ENCODE measurements around the gene UCN3. TPM values are rescaled to one million over a fixed set of nuclear protein-coding genes. Genes with fewer than 3 reads are reported as not detected.
"Not testable (repeated sequence)": the region's sequence is repeated elsewhere in the genome, so short reads cannot be mapped to it uniquely, and the experiment has no call there.

UCN3 gene
- total RNA-seq, 1 experiment from 2014 or later, result not detected

GRCh38 chr10:5365928-5366327 is 1.2 kb downstream of the UCN3 start:
- no peak for DNase-seq (ENCODE audit: low spot score)

- no peak for DNase-seq (ENCODE audit: low spot score)
Observed at GRCh38 chr10:5369362-5370158, 4.8 kb downstream of the UCN3 start.

GRCh38 chr10:5370493-5371352 is 6.0 kb downstream of the UCN3 start:
- DNase-seq (ENCODE audit: low spot score), result no peak

DNA sequence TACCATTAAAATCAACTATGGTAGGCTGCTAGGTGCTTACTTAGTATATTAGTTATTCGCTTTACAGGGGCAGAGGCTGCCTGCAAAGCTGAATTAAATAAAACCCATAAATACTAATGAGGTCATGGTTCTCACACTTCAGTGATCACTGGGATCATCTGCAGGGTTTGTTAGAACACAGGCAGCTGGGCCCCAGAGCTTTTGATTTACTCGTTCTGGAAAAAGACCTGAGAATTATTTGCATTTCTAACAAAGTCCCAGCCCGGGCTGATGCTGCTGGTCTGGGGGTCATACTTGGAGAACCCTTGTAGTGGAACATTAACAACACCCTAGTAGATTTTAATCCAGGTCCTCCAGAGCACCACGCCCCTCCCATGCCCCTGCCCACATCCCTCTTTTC is 8.5 kb downstream of the UCN3 start:
- DNase-seq (ENCODE audit: low spot score), result no peak

DNA sequence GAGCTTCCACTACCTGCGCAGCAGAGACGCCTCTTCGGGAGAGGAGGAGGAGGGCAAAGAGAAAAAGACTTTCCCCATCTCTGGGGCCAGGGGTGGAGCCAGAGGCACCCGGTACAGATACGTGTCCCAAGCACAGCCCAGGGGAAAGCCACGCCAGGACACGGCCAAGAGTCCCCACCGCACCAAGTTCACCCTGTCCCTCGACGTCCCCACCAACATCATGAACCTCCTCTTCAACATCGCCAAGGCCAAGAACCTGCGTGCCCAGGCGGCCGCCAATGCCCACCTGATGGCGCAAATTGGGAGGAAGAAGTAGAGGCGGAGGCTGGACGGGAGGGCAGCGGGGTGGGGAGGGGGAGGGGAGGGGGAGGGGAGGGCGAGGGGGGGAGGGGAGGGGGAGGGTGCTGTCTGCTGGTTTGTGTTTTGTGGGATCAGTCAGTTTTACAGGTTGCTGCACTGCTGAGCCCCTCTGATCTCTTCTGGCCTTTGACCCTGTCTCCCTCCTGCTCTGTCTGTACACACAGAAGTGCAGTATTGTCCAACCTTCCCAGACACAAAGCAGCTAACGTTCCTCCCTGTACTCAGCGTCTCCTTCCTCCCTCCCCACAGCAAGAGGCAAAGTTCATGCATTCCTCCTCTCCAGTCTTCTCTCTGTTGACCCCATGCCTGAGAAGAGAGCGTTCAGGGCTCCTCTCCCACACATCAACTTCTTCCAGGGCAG is 9.3 kb downstream of the UCN3 start:
- DNase-seq (ENCODE audit: low spot score), result no peak

- DNase-seq (ENCODE audit: low spot score), result no peak
Observed at GRCh38 chr10:5376450-5376849, 11.7 kb downstream of the UCN3 start.

DNA sequence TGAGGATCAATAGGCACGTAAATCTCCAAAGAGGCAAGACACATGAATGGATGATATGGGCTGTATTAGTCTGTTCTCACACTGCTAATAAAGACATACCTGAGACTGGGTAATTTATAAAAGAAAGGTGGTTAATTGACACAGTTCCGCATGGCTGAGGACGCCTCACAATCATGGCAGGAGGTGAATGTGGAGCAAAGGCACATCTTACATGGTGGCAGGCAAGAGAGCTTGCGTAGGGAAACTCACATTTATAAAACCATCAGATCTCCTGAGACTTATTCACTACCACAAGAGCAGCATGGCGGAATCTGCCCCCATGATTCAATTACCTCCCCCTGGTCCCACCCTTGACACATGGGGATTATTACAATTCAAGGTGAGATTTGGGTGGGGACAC is 14.4 kb downstream of the UCN3 start:
- not testable (repeated sequence) for DNase-seq (ENCODE audit: low spot score)

GRCh38 chr10:5380395-5380794 is 15.6 kb downstream of the UCN3 start:
- not testable (repeated sequence) for DNase-seq (ENCODE audit: low spot score)

GRCh38 chr10:5381187-5381586 is 16.4 kb downstream of the UCN3 start:
- DNase-seq (ENCODE audit: low spot score), result no peak

DNA sequence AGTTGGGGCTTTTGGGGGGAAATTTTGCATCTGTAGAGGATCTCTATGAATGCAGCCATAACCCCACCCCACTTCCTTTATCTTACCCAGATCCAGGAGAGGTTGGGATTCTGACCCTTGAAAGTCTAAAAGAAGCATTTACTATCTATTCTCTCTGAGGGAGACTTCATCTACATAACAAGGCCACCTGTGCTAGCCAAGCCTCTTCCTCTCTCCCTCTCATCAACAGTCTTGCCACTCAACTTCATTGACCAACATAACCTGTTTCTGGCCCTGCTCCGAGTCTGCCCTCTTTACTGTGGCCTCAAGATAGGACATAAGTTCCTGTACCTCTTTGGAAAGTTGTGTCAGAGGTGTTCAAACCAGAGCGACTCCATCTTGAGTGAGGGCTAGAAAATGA is 20.5 kb downstream of the UCN3 start:
- no peak for DNase-seq (ENCODE audit: low spot score)

- no peak for DNase-seq (ENCODE audit: low spot score)
Observed at GRCh38 chr10:5387169-5387568, 22.4 kb downstream of the UCN3 start.

- no peak for DNase-seq (ENCODE audit: low spot score)
Observed at GRCh38 chr10:5390607-5391205, 25.9 kb downstream of the UCN3 start.

GRCh38 chr10:5391790-5392189 is 27.0 kb downstream of the UCN3 start:
- no peak for DNase-seq (ENCODE audit: low spot score)

DNA sequence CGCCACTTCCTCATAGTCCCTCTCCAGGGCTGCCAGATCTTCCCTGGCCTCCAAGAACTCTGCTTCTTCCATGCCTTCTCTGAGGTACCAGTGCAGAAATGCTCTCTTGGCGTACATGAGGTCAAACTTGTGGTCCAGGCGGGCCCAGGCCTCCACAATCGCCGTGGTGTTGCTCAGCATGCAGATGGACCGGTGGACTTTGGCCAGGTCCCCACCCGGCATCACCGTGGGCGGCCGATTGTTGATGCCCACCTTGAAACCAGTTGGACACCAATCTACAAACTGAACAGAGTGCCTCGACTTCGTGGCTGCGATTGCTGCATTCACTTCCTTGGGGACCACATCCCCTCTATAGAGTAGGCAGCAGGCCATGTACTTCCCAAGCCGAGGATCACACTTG is 28.8 kb downstream of the UCN3 start:
- DNase-seq (ENCODE audit: low spot score), result no peak

DNA sequence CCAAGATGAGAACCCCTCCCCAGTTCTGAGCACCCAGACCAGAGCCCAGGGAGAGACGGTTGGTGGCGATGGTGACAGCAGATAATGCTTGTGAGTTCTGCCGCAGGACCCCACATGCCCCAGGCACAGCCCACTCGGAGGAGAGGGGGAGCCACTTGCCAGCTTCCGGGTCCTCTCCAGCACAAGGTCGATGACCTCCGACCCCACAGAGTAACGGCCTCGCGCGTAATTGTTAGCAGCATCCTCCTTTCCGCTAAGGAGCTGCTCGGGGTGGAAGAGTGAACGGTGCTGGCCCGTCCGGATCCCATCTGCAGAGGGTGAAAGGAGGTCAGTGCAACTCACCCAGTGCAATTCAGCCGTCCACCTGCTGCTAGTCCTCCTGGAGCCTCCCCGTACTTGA is 30.4 kb downstream of the UCN3 start:
- DNase-seq (ENCODE audit: low spot score), result no peak

- DNase-seq (ENCODE audit: low spot score), result no peak
Observed at GRCh38 chr10:5396556-5397300, 32.0 kb downstream of the UCN3 start.

DNA sequence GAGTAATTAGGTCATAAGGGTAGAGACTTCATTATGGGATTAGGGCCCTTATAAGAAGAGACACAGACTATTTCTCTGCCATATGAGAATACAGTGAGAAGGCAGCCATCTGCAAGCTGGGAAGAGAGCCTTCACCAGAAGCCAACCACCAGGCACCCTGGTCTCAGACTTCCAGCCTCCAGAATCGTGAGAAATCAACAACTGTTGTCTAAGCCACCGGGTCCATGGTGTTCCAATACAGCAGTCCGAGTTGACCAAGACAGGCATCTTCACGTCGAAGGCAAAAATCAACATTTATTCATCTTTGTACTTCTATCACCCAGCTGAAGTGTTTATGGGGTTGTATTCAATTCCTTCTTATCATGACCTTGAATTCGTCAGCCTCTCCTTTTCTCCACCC is 34.6 kb downstream of the UCN3 start:
- no peak for DNase-seq (ENCODE audit: low spot score)

- no peak for DNase-seq (ENCODE audit: low spot score)
Observed at GRCh38 chr10:5400468-5401240, 35.9 kb downstream of the UCN3 start.

- DNase-seq (ENCODE audit: low spot score), result no peak
Observed at GRCh38 chr10:5402798-5403197, 38.0 kb downstream of the UCN3 start.
